GM15510 (cell line): Measurements from ENCODE around the gene SERPINE2.

ENCODE experiments used
- POLR2A ChIP-seq: IDR thresholded peaks from 3 replicates; pipeline ENCODE4 v1.6.1; 2011; ENCODE audit warnings: borderline replicate concordance; ENCODE audit not compliant: insufficient read length; ENCODE audit errors: extremely low read depth

The SERPINE2 gene

GRCh38 chr2:223976635-223977226 is 62.4 kb downstream of the SERPINE2 start:
- no peak for TF ChIP-seq POLR2A

- no peak for TF ChIP-seq POLR2A
These were observed 65.5 kb downstream of the SERPINE2 start for GRCh38 chr2:223973606-223974005.

GRCh38 chr2:223972656-223973102 is 66.4 kb downstream of the SERPINE2 start:
- no peak for TF ChIP-seq POLR2A

GRCh38 chr2:223971731-223972130 is 67.4 kb downstream of the SERPINE2 start:
- no peak for TF ChIP-seq POLR2A

- no peak for TF ChIP-seq POLR2A
These were observed 68.5 kb downstream of the SERPINE2 start for GRCh38 chr2:223970343-223971128.

GRCh38 chr2:223969856-223970255 is 69.2 kb downstream of the SERPINE2 start:
- no peak for TF ChIP-seq POLR2A

- TF ChIP-seq POLR2A: no peak
These were observed 69.8 kb downstream of the SERPINE2 start for GRCh38 chr2:223969315-223969714.

- TF ChIP-seq POLR2A: no peak
These were observed 71.1 kb downstream of the SERPINE2 start for GRCh38 chr2:223967981-223968380.

- TF ChIP-seq POLR2A: no peak
These were observed 79.4 kb downstream of the SERPINE2 start for GRCh38 chr2:223959688-223960087.

- TF ChIP-seq POLR2A: peak; percentile 73
These were observed 81.8 kb downstream of the SERPINE2 start, which contains the start of gene MRPL44 for GRCh38 chr2:223957092-223957851. Gene MRPL44 (plus strand): TSS chr2:223957463. CDS start chr2:223957473, 10 bp downstream.

GRCh38 chr2:223956300-223956699 is 82.8 kb downstream of the SERPINE2 start:
- TF ChIP-seq POLR2A: no peak

GRCh38 chr2:223954401-223954800 is 84.7 kb downstream of the SERPINE2 start:
- no peak for TF ChIP-seq POLR2A

GRCh38 chr2:223952280-223952968 is 86.7 kb downstream of the SERPINE2 start:
- TF ChIP-seq POLR2A: peak; percentile 27

- TF ChIP-seq POLR2A: no peak
These were observed 88.4 kb downstream of the SERPINE2 start for GRCh38 chr2:223950448-223951347.
